Activated naive CD8-positive, alpha-beta T cell (primary cell): ENCODE data around the gene AGAP1.

ENCODE experiments used
- H3K27ac Mint-ChIP-seq: one replicate; pipeline ENCODE4 v1.8.0; 2021; ENCODE audit warnings: mixed read lengths
- H3K27me3 Mint-ChIP-seq: one replicate; pipeline ENCODE4 v1.8.0; 2021; ENCODE audit warnings: mixed read lengths
- H3K36me3 Mint-ChIP-seq: one replicate; pipeline ENCODE4 v1.8.0; 2021; ENCODE audit warnings: mixed read lengths
- H3K4me1 Mint-ChIP-seq: one replicate; pipeline ENCODE4 v1.8.0; 2021; ENCODE audit warnings: low read depth, mixed read lengths
- H3K4me3 Mint-ChIP-seq: one replicate; pipeline ENCODE4 v1.8.0; 2021; ENCODE audit warnings: mild to moderate bottlenecking, mixed read lengths
- H3K9me3 Mint-ChIP-seq: one replicate; pipeline ENCODE4 v1.8.0; 2021; ENCODE audit warnings: low read depth, mixed read lengths

AGAP1 gene

GRCh38 chr2:235988271-235989015 lies 494.6 kb downstream of the AGAP1 start:
- Mint-ChIP-seq H3K27me3 (peaks cover 3% of the 10 kb centered on the region), H3K9me3 (peaks cover 3% of the 10 kb centered on the region), H3K4me3 (no peak overlapping the region), H3K36me3 (no peaks in the 10 kb centered on the region), H3K27ac (no peak overlapping the region), H3K4me1 (no peaks in the 10 kb centered on the region)

- peaks cover 3% of the 10 kb centered on the region for H3K27me3 Mint-ChIP-seq
- peaks cover 1% of the 10 kb centered on the region for H3K9me3 Mint-ChIP-seq
- no peak overlapping the region for H3K27ac Mint-ChIP-seq
- no peak overlapping the region for H3K4me3 Mint-ChIP-seq
- no peaks in the 10 kb centered on the region for H3K36me3 Mint-ChIP-seq
- H3K4me1 Mint-ChIP-seq: no peaks in the 10 kb centered on the region
Measured at GRCh38 chr2:235989591-235989990, 495.7 kb downstream of the AGAP1 start.

DNA sequence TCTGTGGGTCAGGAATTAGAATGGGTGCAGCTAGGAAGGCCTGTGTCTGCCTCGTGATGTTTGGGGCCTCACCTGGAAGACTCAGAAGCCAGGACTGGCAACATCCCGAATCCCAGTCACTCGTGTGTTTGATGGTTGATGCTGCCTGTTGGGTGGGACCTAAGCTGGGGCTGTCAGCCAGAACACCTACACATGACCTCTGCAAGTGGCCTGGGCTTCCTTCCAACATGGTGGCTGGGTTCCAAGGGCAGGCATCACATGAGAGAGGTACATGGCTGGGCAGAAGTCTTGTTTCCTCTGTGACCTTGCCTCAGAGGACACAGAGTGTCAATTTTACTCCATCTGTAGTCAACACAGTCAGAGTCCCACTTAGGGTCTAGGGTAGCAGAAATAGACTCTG lies 496.5 kb downstream of the AGAP1 start:
- H3K9me3 Mint-ChIP-seq: no peaks in the 10 kb centered on the region
- H3K36me3 Mint-ChIP-seq: no peaks in the 10 kb centered on the region
- no peaks in the 10 kb centered on the region for H3K4me1 Mint-ChIP-seq
- no peak overlapping the region for H3K4me3 Mint-ChIP-seq
- H3K27me3 Mint-ChIP-seq: peaks cover 3% of the 10 kb centered on the region
- H3K27ac Mint-ChIP-seq: no peak overlapping the region

GRCh38 chr2:235992024-235992423 lies 498.2 kb downstream of the AGAP1 start:
- Mint-ChIP-seq H3K27ac (no peak overlapping the region), H3K4me1 (no peaks in the 10 kb centered on the region), H3K4me3 (no peak overlapping the region), H3K36me3 (no peaks in the 10 kb centered on the region), H3K27me3 (peaks cover 3% of the 10 kb centered on the region), H3K9me3 (no peaks in the 10 kb centered on the region)

DNA sequence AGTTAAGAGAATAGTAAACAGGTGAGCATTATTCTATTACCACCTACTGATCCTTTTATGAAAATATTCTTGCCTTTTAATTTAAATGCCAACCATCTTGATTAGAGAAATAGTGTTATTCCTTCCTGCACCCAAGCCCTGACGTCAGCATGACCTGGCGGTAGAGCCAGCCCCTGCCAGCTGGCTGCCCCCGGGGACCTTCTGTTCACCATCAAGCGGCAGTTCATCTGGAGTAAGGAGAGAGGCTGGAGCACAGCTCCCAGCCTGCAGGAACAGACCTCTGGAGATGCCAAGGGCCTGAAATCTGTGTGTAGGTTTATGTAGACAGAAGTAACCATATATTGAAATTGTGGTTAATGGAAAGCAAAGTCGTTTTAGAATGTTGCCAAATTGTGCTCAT lies 502.6 kb downstream of the AGAP1 start:
- no peaks in the 10 kb centered on the region for H3K36me3 Mint-ChIP-seq
- H3K4me1 Mint-ChIP-seq: no peaks in the 10 kb centered on the region
- no peaks in the 10 kb centered on the region for H3K27me3 Mint-ChIP-seq
- no peak overlapping the region for H3K27ac Mint-ChIP-seq
- H3K4me3 Mint-ChIP-seq: no peak overlapping the region
- H3K9me3 Mint-ChIP-seq: no peaks in the 10 kb centered on the region

DNA sequence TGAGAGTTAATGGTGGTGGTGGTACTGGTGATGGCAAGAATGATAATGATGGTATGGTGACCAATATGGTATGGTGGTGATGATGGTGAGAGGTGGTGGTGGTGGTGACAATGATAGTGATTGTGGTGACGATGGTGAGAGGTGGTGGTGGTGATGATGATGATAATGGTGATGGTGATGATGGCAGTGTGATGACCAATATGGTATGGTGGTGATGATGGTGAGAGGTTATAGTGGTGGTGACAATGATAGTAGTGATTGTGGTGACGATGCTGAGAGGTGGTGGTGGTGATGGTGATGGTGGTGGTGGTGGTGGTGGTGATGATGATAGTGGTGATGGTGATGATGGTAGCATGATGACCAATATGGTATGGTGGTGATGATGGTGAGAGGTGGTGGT lies 505.2 kb downstream of the AGAP1 start:
- H3K36me3 Mint-ChIP-seq: peaks cover 2% of the 10 kb centered on the region
- H3K27me3 Mint-ChIP-seq: peaks cover 1% of the 10 kb centered on the region
- H3K27ac Mint-ChIP-seq: no peak overlapping the region
- H3K4me1 Mint-ChIP-seq: no peaks in the 10 kb centered on the region
- H3K9me3 Mint-ChIP-seq: no peaks in the 10 kb centered on the region
- no peak overlapping the region for H3K4me3 Mint-ChIP-seq

GRCh38 chr2:236001166-236001828 lies 507.5 kb downstream of the AGAP1 start:
- H3K4me3 Mint-ChIP-seq: no peak overlapping the region
- peaks cover 2% of the 10 kb centered on the region for H3K36me3 Mint-ChIP-seq
- no peak overlapping the region for H3K27ac Mint-ChIP-seq
- H3K9me3 Mint-ChIP-seq: no peaks in the 10 kb centered on the region
- peaks cover 1% of the 10 kb centered on the region for H3K27me3 Mint-ChIP-seq
- no peaks in the 10 kb centered on the region for H3K4me1 Mint-ChIP-seq

DNA sequence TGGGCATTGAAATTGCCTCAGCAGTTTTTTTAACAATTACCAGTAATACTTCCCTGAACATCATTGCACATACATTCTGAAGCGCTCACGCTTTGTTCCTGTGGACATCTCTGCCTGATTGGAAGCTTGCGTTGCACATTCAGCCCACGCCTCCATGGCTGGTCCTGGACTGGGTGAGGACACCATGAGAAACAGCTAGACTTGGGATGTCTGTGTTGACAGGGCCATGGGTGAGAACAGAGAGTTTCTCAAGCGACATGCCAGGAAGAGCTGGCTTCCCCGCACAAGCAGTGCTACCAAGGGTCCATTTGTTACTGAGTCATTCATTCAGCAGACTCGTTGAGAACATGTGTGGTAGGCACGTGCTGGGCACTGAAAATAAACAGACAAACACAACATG lies 508.0 kb downstream of the AGAP1 start:
- H3K4me1 Mint-ChIP-seq: no peaks in the 10 kb centered on the region
- H3K27ac Mint-ChIP-seq: no peak overlapping the region
- H3K27me3 Mint-ChIP-seq: peaks cover 1% of the 10 kb centered on the region
- H3K9me3 Mint-ChIP-seq: no peaks in the 10 kb centered on the region
- peaks cover 2% of the 10 kb centered on the region for H3K36me3 Mint-ChIP-seq
- no peak overlapping the region for H3K4me3 Mint-ChIP-seq

DNA sequence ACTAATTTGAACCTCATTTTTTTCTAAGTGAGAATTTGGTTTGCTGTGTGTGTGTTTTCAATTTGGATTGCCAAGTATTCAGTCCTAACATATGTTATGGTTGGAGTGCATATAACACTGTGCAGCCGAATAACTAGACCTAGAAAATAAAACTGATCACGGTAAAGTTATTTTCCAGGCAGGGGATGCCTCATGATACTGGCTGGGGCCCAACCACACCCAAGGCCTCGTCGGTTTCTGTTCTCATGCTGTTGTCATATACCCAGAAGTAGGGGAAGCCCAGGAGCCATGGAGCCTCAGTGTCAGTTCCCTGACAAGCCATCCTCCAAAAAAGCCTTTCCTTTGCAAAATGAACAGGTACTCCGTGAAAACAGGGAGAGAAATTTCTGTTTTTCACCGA lies 514.2 kb downstream of the AGAP1 start:
- no peaks in the 10 kb centered on the region for H3K4me1 Mint-ChIP-seq
- no peak overlapping the region for H3K4me3 Mint-ChIP-seq
- no peak overlapping the region for H3K27ac Mint-ChIP-seq
- H3K9me3 Mint-ChIP-seq: no peaks in the 10 kb centered on the region
- no peaks in the 10 kb centered on the region for H3K27me3 Mint-ChIP-seq
- no peaks in the 10 kb centered on the region for H3K36me3 Mint-ChIP-seq

GRCh38 chr2:236008857-236009256 lies 515.0 kb downstream of the AGAP1 start:
- Mint-ChIP-seq H3K4me1 (no peaks in the 10 kb centered on the region), H3K27ac (no peak overlapping the region), H3K4me3 (no peak overlapping the region), H3K36me3 (no peaks in the 10 kb centered on the region), H3K27me3 (no peaks in the 10 kb centered on the region), H3K9me3 (no peaks in the 10 kb centered on the region)

- H3K4me1 Mint-ChIP-seq: peaks cover 2% of the 10 kb centered on the region
- no peaks in the 10 kb centered on the region for H3K36me3 Mint-ChIP-seq
- no peaks in the 10 kb centered on the region for H3K9me3 Mint-ChIP-seq
- H3K4me3 Mint-ChIP-seq: no peak overlapping the region
- no peak overlapping the region for H3K27ac Mint-ChIP-seq
- peaks cover 3% of the 10 kb centered on the region for H3K27me3 Mint-ChIP-seq
Measured at GRCh38 chr2:236010920-236011685, 517.3 kb downstream of the AGAP1 start.

- no peaks in the 10 kb centered on the region for H3K9me3 Mint-ChIP-seq
- H3K4me3 Mint-ChIP-seq: no peak overlapping the region
- peaks cover 2% of the 10 kb centered on the region for H3K4me1 Mint-ChIP-seq
- H3K27ac Mint-ChIP-seq: no peak overlapping the region
- peaks cover 3% of the 10 kb centered on the region for H3K27me3 Mint-ChIP-seq
- no peaks in the 10 kb centered on the region for H3K36me3 Mint-ChIP-seq
Measured at GRCh38 chr2:236012155-236012554, 518.3 kb downstream of the AGAP1 start.

DNA sequence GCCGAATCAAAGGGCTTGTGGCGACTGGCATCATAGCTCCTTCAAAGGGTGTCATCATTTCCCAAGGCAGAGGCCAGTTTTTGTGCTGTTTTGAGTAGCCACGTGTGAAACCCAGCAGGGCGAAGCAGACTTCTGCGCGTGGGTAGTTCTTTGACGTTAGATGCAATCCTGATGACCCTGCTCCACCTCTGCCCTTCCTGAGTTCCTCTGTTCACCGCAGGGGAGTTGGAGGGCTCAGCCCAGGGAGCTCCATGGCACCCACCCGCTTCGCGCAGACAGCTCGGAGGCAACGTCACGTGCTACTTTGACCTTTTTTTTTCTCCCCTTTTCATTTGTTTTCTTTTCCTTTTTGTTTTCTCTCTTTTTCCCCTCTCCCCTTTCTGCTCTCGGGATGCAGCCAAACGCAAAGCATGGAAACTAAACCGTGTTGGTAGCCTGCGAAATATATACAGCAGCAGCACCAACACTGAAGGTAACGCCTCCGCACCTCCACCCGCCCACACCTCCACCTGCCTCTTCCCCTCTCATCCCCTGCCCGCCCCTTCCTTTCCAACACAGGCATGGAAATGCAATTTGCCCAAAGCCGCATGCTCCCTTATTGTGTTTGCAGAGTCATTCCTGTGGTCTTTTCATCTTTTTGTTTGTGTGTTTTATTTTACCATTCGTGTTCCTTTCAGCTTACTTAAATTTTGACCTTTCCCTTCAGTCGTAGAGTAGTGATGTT lies 520.7 kb downstream of the AGAP1 start:
- H3K4me3 Mint-ChIP-seq: no peak overlapping the region
- no peaks in the 10 kb centered on the region for H3K9me3 Mint-ChIP-seq
- peaks cover 3% of the 10 kb centered on the region for H3K27me3 Mint-ChIP-seq
- peaks cover 2% of the 10 kb centered on the region for H3K4me1 Mint-ChIP-seq
- H3K36me3 Mint-ChIP-seq: no peaks in the 10 kb centered on the region
- no peak overlapping the region for H3K27ac Mint-ChIP-seq

GRCh38 chr2:236015171-236015570 lies 521.3 kb downstream of the AGAP1 start:
- H3K27me3 Mint-ChIP-seq: peaks cover 3% of the 10 kb centered on the region
- H3K9me3 Mint-ChIP-seq: no peaks in the 10 kb centered on the region
- no peaks in the 10 kb centered on the region for H3K36me3 Mint-ChIP-seq

GRCh38 chr2:236016496-236016895 lies 522.7 kb downstream of the AGAP1 start:
- no peaks in the 10 kb centered on the region for H3K36me3 Mint-ChIP-seq
- no peak overlapping the region for H3K27ac Mint-ChIP-seq
- H3K4me3 Mint-ChIP-seq: no peak overlapping the region
- no peaks in the 10 kb centered on the region for H3K9me3 Mint-ChIP-seq
- H3K4me1 Mint-ChIP-seq: peaks cover 2% of the 10 kb centered on the region
- peaks cover 3% of the 10 kb centered on the region for H3K27me3 Mint-ChIP-seq

More at GRCh38 chr2:236015171-236015570, 521.3 kb downstream of the AGAP1 start:
- Mint-ChIP-seq H3K4me3 (no peak overlapping the region), H3K4me1 (peaks cover 2% of the 10 kb centered on the region), H3K27ac (no peak overlapping the region)
